ENCODE measurements around the gene EGR2.

DNA sequence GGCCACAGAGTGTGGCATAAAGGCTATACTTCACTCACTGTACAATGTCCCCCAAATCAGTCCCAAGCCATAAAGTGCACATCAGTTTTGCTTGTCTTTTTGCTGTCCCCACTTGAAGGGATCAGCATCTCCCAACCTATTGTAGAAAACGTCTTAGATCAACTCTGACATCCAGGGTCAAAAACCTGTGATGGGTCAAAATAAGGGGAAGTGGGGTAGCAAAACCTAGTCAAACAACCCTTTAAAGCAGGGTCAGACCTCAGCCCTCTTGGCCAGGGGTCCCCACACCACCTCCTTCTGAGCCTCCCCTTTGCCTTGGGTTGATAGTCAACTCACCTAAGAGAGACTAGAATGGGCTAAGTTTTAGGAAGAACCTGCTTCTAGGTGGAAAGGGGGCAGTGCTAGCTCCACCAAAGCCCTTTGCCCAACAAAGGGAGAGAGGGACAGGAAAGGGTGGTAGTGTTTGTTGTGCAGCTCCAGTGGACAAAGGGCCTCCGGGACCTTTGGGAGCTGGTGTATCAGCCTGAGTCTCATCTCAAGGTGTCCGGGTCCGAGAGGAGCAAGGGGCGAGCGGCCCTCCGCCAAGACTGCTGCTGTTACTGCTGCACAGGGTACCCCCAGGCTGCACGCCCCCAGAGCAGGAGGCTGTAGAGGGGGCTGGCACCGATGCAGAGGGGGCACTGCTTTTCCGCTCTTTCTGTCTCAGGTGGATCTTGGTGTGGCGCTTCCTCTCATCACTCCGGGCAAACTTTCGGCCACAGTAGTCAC, 3.3 kb downstream of the EGR2 start:
- TF ChIP-seq FOXK2 (IDR thresholded peaks at IDR 0.05) (no peak), BHLHE40 (IDR thresholded peaks at IDR 0.05; ENCODE audit: borderline replicate concordance) (no peak), FOXM1 (IDR thresholded peaks at IDR 0.05; ENCODE audit: borderline replicate concordance) (no peak), ELF4 (IDR thresholded peaks at IDR 0.05) (no peak), CTBP1 (IDR thresholded peaks at IDR 0.05; ENCODE audit: borderline replicate concordance) (no peak), SUZ12 (IDR thresholded peaks at IDR 0.05) (no peak), HDGF (IDR thresholded peaks at IDR 0.05; ENCODE audit: borderline replicate concordance) (no peak), SP1 (IDR thresholded peaks at IDR 0.05) (no peak), ZNF384 (IDR thresholded peaks at IDR 0.05) (no peak), TARDBP (IDR thresholded peaks at IDR 0.05) (no peak), ARNT (IDR thresholded peaks at IDR 0.05) (no peak)
- TF ChIP-seq, protein P1, sequence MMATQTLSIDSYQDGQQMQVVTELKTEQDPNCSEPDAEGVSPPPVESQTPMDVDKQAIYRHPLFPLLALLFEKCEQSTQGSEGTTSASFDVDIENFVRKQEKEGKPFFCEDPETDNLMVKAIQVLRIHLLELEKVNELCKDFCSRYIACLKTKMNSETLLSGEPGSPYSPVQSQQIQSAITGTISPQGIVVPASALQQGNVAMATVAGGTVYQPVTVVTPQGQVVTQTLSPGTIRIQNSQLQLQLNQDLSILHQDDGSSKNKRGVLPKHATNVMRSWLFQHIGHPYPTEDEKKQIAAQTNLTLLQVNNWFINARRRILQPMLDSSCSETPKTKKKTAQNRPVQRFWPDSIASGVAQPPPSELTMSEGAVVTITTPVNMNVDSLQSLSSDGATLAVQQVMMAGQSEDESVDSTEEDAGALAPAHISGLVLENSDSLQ (IDR thresholded peaks at IDR 0.05) = no peak
